Karpas-422 (cell line): ENCODE data around the gene RPRD1B. TPM values are rescaled to one million over a fixed set of nuclear protein-coding genes. Genes with fewer than 3 reads are reported as not detected.

Experiments
- DNase-seq: peaks from one replicate; pipeline ENCODE4 v3.0.0-alpha.2; 2015
- H2AFZ ChIP-seq: fragments of 200-600 bp; sonication (generic); 2 replicates; pipeline ENCODE4 v1.6.1; 2014; ENCODE audit warnings: antibody characterized with exemption, low read length, mixed read lengths
- H3K27ac ChIP-seq: fragments of 200-600 bp; sonication (generic); 2 replicates; pipeline ENCODE4 v1.5.1; 2014; ENCODE audit warnings: mild to moderate bottlenecking, low read length, moderate library complexity
- H3K27me3 ChIP-seq: fragments of 200-600 bp; sonication (generic); 2 replicates; pipeline ENCODE4 v1.6.1; 2014; ENCODE audit warnings: low read length, mixed read lengths
- H3K36me3 ChIP-seq: fragments of 200-600 bp; sonication (generic); 2 replicates; pipeline ENCODE4 v1.6.1; 2014; ENCODE audit warnings: low read length, mixed read lengths; ENCODE audit not compliant: insufficient read depth
- H3K4me1 ChIP-seq: fragments of 200-600 bp; sonication (generic); 2 replicates; pipeline ENCODE4 v1.6.1; 2014; ENCODE audit warnings: mild to moderate bottlenecking, low read length, mixed read lengths
- H3K4me2 ChIP-seq: fragments of 200-600 bp; sonication (generic); 2 replicates; pipeline ENCODE4 v1.6.1; 2014; ENCODE audit warnings: low read length, low read depth, mild to moderate bottlenecking; ENCODE audit not compliant: poor library complexity, severe bottlenecking
- H3K4me3 ChIP-seq: fragments of 200-600 bp; sonication (generic); 2 replicates; pipeline ENCODE4 v1.5.1; 2014; ENCODE audit warnings: mild to moderate bottlenecking, antibody characterized with exemption, low read length, mixed read lengths
- H3K79me2 ChIP-seq: fragments of 200-600 bp; sonication (generic); 2 replicates; pipeline ENCODE4 v1.6.1; 2014; ENCODE audit warnings: mild to moderate bottlenecking, low read length, mixed read lengths
- H3K9ac ChIP-seq: fragments of 200-600 bp; sonication (generic); 2 replicates; pipeline ENCODE4 v1.6.0; 2014; ENCODE audit warnings: low read length
- H3K9me2 ChIP-seq: fragments of 200-600 bp; sonication (generic), shearing (Covaris generic); replicated peaks from 2 replicates; pipeline ENCODE4 v1.6.0; 2014; ENCODE audit warnings: mild to moderate bottlenecking, low read length, moderate library complexity; ENCODE audit not compliant: insufficient read depth
- H3K9me3 ChIP-seq: fragments of 300-700, 200-600 bp; sonication (generic); 2 replicates; pipeline ENCODE4 v1.6.1; 2014; ENCODE audit warnings: low read length, mixed read lengths
- H4K20me1 ChIP-seq: fragments of 200-600 bp; sonication (generic); 2 replicates; pipeline ENCODE4 v1.6.1; 2014; ENCODE audit warnings: mild to moderate bottlenecking, antibody characterized with exemption, low read length, low read depth; ENCODE audit not compliant: insufficient read depth
- total RNA-seq: library from RNA; depleted of rRNA; stranded (reverse); fragments of >200 nt; shearing (Covaris generic); gene quantifications from 2 replicates; pipeline ENCODE4 v1.2.3, GENCODE V29; 2014; ENCODE audit warnings: low replicate concordance

The RPRD1B gene
- total RNA-seq, 1 experiment from 2014 or later: 68.2 TPM

DNA sequence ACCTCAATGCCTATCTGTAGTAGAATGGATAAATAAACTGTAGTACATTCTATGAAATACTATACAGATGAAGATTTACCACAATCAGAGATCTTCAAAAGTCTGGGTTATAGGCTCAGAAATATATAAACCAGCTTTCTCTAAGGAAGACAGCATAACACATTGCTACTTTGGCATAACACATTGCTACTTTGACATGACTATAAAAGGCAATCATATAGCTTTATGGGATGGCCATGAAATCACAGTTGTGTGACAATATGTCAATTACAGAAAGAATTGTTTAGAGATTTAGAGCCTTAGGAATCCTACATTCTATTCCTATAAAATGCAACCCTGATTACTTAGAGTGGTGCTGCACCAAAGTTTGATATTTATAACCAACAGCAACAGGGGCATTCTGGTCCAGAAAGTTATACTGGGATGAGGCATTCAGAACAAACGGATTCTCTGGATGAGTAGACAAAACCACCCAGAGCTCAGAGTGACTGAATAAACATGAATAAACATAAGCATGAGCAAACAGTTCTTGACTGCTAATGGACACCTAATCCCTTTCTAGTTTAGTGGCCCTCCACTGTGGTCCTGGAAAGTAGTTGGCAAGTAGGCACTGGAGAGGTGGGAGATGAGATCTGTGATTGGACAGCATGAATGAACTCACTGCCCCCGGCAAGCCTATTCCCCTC is 12.3 kb upstream of the RPRD1B start:
- peaks cover 98% of the 10 kb centered on the region for H3K79me2 ChIP-seq

DNA sequence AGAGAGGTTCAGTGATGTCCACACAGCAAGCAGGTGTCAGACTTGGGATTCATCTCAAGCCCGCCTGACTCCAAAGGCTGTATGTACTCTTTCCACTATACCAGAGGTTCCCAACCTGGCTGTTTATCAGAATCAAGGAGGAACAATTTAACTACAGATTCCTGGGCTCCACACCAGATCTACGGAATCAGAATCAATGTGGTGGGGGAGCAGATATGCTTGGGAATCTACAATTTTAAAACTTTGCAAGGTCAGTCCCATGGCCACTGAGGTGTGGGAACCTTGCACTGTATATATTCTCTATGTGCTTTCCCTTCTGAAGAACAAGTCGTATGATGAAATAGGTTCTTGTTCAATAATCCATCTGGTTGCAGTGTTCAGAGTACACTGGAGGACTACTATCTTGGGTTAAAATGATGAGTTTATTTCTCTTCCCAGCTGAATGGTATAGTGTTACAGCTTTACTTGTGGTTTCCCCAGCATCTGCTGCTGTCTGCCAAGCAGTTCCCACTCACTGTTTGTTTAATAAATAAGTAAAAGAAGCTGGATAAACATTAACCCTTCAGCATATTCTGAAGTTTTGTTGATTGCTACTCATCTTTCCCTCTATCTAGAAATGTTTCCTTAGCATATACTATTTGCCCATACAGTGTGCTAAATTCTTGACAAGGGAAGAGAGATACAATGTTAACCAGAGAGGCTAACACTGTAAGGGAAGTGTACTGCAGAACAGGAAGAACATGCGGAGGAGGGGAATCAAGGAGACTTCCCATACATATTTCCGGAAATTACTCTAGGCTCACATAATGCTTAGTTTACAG is 10.2 kb upstream of the RPRD1B start:
- Histone ChIP-seq H2AFZ (no peak overlapping the region), H3K4me1 (peaks cover 10% of the 10 kb centered on the region), H3K79me2 (peaks cover 99% of the 10 kb centered on the region), H3K9me3 (peaks cover 7% of the 10 kb centered on the region), H3K4me3 (no peak overlapping the region), H3K9me2 (no peaks in the 10 kb centered on the region), H3K9ac (no peak overlapping the region), H3K27ac (no peak overlapping the region), H3K36me3 (peaks cover 34% of the 10 kb centered on the region), H4K20me1 (no peaks in the 10 kb centered on the region), H3K27me3 (no peaks in the 10 kb centered on the region), H3K4me2 (no peak overlapping the region)
- DNase-seq: no peak

More for the DNA sequence above, 12.3 kb upstream of the RPRD1B start:
- Histone ChIP-seq H3K9me2 (no peaks in the 10 kb centered on the region), H4K20me1 (no peaks in the 10 kb centered on the region), H3K27me3 (no peaks in the 10 kb centered on the region), H3K36me3 (peaks cover 46% of the 10 kb centered on the region), H3K4me1 (peaks cover 10% of the 10 kb centered on the region), H3K27ac (no peak overlapping the region), H3K9me3 (peaks cover 8% of the 10 kb centered on the region), H3K4me2 (no peak overlapping the region), H3K4me3 (no peak overlapping the region), H2AFZ (no peak overlapping the region), H3K9ac (no peak overlapping the region)
- no peak for DNase-seq

DNA sequence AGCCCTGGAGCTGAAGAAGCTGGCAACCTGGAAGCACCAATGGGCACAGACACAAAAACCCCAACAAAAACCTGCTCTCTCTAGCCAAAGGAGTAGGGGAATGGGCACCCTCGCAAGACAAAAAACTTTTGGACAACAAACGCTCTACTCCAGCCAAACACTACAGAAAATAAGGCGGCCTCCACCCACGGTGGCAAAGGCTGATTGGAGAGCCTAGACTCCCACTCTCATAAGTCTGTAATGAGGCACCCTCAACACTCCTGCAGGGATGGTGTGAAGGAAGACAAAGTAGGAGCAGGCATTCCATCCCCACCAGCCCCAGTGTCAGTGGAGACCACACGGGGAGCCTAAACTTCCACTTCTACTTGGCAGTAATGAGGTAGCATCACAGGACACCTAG is 9.1 kb upstream of the RPRD1B start:
- Histone ChIP-seq H3K9ac (no peak overlapping the region), H3K79me2 (peaks cover 99% of the 10 kb centered on the region)

DNA sequence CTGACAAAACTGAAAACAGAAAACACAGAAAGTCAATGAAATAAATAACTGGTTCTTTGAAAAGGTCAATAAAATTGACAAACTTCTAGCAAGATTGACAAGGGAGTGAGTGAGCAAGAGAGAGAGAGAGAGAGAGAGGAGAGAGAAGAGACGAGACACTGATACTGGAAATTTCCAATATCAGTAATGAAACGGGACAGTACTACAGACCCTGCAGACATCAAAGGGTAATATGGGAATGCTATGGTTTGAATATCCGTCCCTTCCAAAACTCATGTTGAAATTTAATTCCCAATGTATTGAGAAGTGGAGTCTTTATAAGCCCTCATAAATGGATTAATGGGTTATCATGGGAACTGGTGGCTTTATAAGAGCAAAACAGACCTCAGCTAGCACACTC is 4.1 kb upstream of the RPRD1B start:
- Histone ChIP-seq H3K4me3 (no peak overlapping the region), H2AFZ (no peak overlapping the region), H3K79me2 (peaks cover 100% of the 10 kb centered on the region), H3K4me1 (peaks cover 33% of the 10 kb centered on the region), H3K9me3 (no peaks in the 10 kb centered on the region), H3K36me3 (peaks cover 4% of the 10 kb centered on the region), H3K9me2 (no peaks in the 10 kb centered on the region), H3K9ac (no peak overlapping the region), H3K4me2 (no peak overlapping the region), H3K27ac (no peak overlapping the region), H3K27me3 (no peaks in the 10 kb centered on the region), H4K20me1 (no peaks in the 10 kb centered on the region; the same call in 1 of the 2 replicates)
- DNase-seq: no peak

More for the DNA sequence above, 9.1 kb upstream of the RPRD1B start:
- Histone ChIP-seq H4K20me1 (no peaks in the 10 kb centered on the region), H2AFZ (no peak overlapping the region), H3K27ac (no peak overlapping the region), H3K27me3 (no peaks in the 10 kb centered on the region), H3K4me1 (peaks cover 10% of the 10 kb centered on the region), H3K4me3 (no peak overlapping the region), H3K4me2 (no peak overlapping the region), H3K36me3 (peaks cover 23% of the 10 kb centered on the region), H3K9me2 (no peaks in the 10 kb centered on the region), H3K9me3 (no peaks in the 10 kb centered on the region)
- DNase-seq: no peak

DNA sequence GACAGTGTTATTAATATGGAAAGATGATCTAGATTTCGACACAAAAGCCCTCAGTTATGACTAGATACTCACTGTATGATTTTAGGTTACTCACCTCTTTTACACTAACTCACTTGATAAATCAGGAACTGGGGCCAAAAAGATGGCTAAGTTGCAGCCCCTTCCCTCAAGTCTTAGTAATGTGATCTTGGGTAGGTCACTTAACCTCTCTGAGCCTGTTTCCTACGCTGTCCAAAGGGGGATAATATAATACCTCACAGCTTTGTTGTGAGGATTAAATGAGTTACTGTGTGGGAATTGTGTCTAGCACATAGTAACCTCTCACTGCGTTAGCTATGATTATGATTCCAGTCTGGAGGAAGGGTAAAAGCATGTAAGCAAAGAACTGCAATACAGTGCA is 1.6 kb upstream of the RPRD1B start:
- Histone ChIP-seq H3K4me3 (peak overlapping the region; percentile 96), H3K9me2 (no peaks in the 10 kb centered on the region), H3K9ac (peak overlapping the region; percentile 98), H2AFZ (no peak overlapping the region), H3K9me3 (no peaks in the 10 kb centered on the region), H3K36me3 (peaks cover 21% of the 10 kb centered on the region; the same call in 1 of the 2 replicates), H3K79me2 (peaks cover 100% of the 10 kb centered on the region), H3K4me1 (peaks cover 47% of the 10 kb centered on the region), H4K20me1 (peaks cover 4% of the 10 kb centered on the region; the same call in 1 of the 2 replicates), H3K27ac (peak overlapping the region; percentile 46; the same call in 1 of the 2 replicates), H3K27me3 (no peaks in the 10 kb centered on the region), H3K4me2 (peak overlapping the region; percentile 96)
- DNase-seq: peak; percentile 48

DNA sequence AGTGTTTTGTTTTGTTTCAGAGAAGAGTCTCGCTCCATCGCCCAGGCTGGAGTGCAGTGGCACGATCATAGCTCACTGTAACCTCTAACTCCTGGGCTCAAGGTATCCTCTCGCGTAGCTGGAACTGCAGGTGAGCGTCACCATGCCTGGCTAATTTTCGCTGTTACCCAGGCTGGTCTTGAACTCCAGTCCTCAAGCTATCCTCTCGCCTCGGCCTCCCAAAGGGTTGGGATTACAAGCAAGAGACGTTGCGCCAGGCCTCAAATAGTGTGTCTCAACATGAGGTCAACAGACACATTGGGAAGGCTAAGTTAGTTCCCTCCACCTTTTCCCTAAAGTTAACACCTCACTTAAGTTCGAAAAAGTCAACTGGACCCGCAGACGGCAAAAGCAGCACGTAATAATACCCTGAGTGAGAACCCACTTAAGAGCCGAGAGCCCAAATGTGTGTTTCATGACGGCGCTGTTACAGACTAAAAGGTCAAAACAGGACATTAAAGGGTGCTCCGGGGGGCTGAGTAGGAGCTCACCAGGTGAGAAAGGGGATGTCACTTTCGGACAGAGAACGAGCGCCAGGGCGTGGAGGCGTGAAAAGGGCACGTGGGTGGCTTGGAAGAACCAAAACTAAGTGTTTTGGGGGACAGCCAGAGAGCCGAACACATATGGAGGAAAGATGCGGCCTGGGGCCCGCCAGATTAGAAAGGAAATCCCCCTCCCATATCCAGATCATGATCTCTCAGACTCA is 789 bp upstream of the RPRD1B start:
- H3K36me3 ChIP-seq: peaks cover 19% of the 10 kb centered on the region; the same call in 1 of the 2 replicates
- H4K20me1 ChIP-seq: peaks cover 4% of the 10 kb centered on the region; the same call in 1 of the 2 replicates
- peak overlapping the region; percentile 96 for H3K4me3 ChIP-seq
- peak overlapping the region; percentile 82 for H2AFZ ChIP-seq
- peak; percentile 85 for DNase-seq
- no peaks in the 10 kb centered on the region for H3K9me3 ChIP-seq
- H3K9me2 ChIP-seq: no peaks in the 10 kb centered on the region
- H3K9ac ChIP-seq: peak overlapping the region; percentile 98
- H3K4me2 ChIP-seq: peak overlapping the region; percentile 96
- peak overlapping the region; percentile 46; the same call in 1 of the 2 replicates for H3K27ac ChIP-seq
- H3K27me3 ChIP-seq: no peaks in the 10 kb centered on the region
- H3K79me2 ChIP-seq: peaks cover 100% of the 10 kb centered on the region
- peaks cover 47% of the 10 kb centered on the region for H3K4me1 ChIP-seq

DNA sequence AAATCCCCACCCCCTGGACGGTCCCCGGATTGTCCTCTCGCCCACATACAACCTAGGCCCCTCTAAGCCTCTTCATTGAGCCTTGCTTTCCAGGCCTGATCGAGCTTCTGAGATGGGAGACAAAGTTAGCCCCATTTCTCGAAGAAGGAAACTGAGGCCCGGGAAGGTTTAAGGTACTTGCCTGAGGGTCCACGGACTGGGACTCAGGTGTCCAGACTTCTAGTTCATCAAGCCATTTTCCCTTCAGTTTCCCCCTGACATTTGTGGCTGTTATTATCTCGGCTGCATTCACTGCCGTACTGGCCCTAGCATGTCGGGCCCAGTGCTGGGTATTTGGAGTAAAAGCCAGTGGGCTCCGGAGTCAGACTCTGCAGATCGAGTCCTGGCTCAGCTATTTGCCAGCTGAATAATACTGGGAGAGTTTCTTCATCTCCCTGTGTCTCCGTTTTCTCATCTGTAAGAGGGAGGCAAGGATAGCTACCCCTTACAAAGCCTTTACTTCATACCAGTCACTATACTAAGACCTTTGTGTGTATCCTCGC is 633 bp downstream of the RPRD1B start:
- Histone ChIP-seq H3K4me3 (peak overlapping the region; percentile 96), H3K9ac (peak overlapping the region; percentile 98), H3K9me2 (no peaks in the 10 kb centered on the region), H4K20me1 (peaks cover 4% of the 10 kb centered on the region; the same call in 1 of the 2 replicates), H3K9me3 (no peaks in the 10 kb centered on the region), H3K27me3 (no peaks in the 10 kb centered on the region), H3K79me2 (peaks cover 100% of the 10 kb centered on the region), H2AFZ (peak overlapping the region; percentile 82; the same call in 1 of the 2 replicates), H3K4me2 (peak overlapping the region; percentile 96), H3K27ac (peak overlapping the region; percentile 42; the same call in 1 of the 2 replicates), H3K4me1 (peaks cover 47% of the 10 kb centered on the region), H3K36me3 (peaks cover 22% of the 10 kb centered on the region; the same call in 1 of the 2 replicates)
- DNase-seq: no peak
